OCI-LY3 (cell line): ENCODE results near the gene DPP10.

Experiments
- H2AFZ ChIP-seq: fragments of 200-600, 300-600 bp; shearing (Covaris generic); 2 replicates; pipeline ENCODE4 v1.6.0; 2014; ENCODE audit warnings: antibody characterized with exemption, low read depth, low read length
- H3K27ac ChIP-seq: fragments of 200-600, 300-600 bp; sonication (generic); 2 replicates; pipeline ENCODE4 v1.5.1; 2014; ENCODE audit warnings: mild to moderate bottlenecking, low read length, moderate library complexity, mixed read lengths
- H3K27me3 ChIP-seq: fragments of 200-600, 300-600 bp; sonication (generic); 2 replicates; pipeline ENCODE4 v1.6.1; 2014; ENCODE audit warnings: low read depth, low read length, mixed read lengths
- H3K36me3 ChIP-seq: fragments of 200-600, 300-600 bp; sonication (generic); replicated peaks from 2 replicates; pipeline ENCODE3; 2014; ENCODE audit warnings: low read depth, low read length, mixed read lengths
- H3K4me1 ChIP-seq: fragments of 300-600, 200-600 bp; sonication (generic); 2 replicates; pipeline ENCODE4 v1.6.1; 2014; ENCODE audit warnings: low read length, mixed read lengths
- H3K4me2 ChIP-seq: fragments of 200-600, 300-600 bp; sonication (generic); 2 replicates; pipeline ENCODE4 v1.6.1; 2014; ENCODE audit warnings: low read length, mixed read lengths
- H3K4me3 ChIP-seq: fragments of 300-600, 200-600 bp; sonication (generic); 2 replicates; pipeline ENCODE4 v1.5.1; 2014; ENCODE audit warnings: antibody characterized with exemption, mild to moderate bottlenecking, low read length, moderate library complexity
- H3K79me2 ChIP-seq: fragments of 300-600, 200-600 bp; shearing (Covaris generic); 2 replicates; pipeline ENCODE4 v1.6.1; 2014; ENCODE audit warnings: mild to moderate bottlenecking, low read length, mixed read lengths
- H3K9ac ChIP-seq: fragments of 300-600, 200-600 bp; shearing (Covaris generic); 2 replicates; pipeline ENCODE4 v1.6.0; 2014; ENCODE audit warnings: mild to moderate bottlenecking, low read length, moderate library complexity
- H3K9me3 ChIP-seq: fragments of 200-600, 300-600 bp; shearing (Covaris generic); 2 replicates; pipeline ENCODE4 v1.6.1; 2014; ENCODE audit warnings: low read length, mixed read lengths; ENCODE audit not compliant: insufficient read depth
- H4K20me1 ChIP-seq: fragments of 200-600, 300-600 bp; sonication (generic); 2 replicates; pipeline ENCODE4 v1.6.1; 2016; ENCODE audit warnings: low read length, mixed read lengths; ENCODE audit not compliant: insufficient read depth
- CTCF ChIP-seq: fragments of 200-600, 300-600 bp; sonication (generic); IDR thresholded peaks from 2 replicates; pipeline ENCODE4 v1.5.1; 2014; ENCODE audit warnings: antibody characterized with exemption, low read length, low read depth
- EZH2phosphoT487 ChIP-seq: fragments of 200-600 bp; shearing (Covaris generic); IDR thresholded peaks from 2 replicates; pipeline ENCODE4 v1.6.1; 2018; ENCODE audit warnings: antibody characterized with exemption, mixed run types, low read depth

Gene DPP10

GRCh38 chr2:115129536-115129935 lies 687.1 kb downstream of the DPP10 start:
- H3K79me2 ChIP-seq: no peaks in the 10 kb centered on the region
- H3K4me1 ChIP-seq: no peaks in the 10 kb centered on the region
- H3K9me3 ChIP-seq: no peaks in the 10 kb centered on the region
- H4K20me1 ChIP-seq: no peaks in the 10 kb centered on the region
- no peaks in the 10 kb centered on the region for H3K27me3 ChIP-seq
- H3K36me3 ChIP-seq: no peaks in the 10 kb centered on the region
- no peak overlapping the region for H3K27ac ChIP-seq
- H3K4me2 ChIP-seq: no peak overlapping the region
- H2AFZ ChIP-seq: no peak overlapping the region
- no peak for TF ChIP-seq CTCF
- no peak for TF ChIP-seq EZH2phosphoT487
- H3K9ac ChIP-seq: no peak overlapping the region
- no peak overlapping the region for H3K4me3 ChIP-seq

- Histone ChIP-seq H3K27ac (no peak overlapping the region), H3K9me3 (no peaks in the 10 kb centered on the region), H2AFZ (no peak overlapping the region), H4K20me1 (no peaks in the 10 kb centered on the region), H3K4me1 (no peaks in the 10 kb centered on the region), H3K4me3 (no peak overlapping the region), H3K9ac (no peak overlapping the region), H3K79me2 (no peaks in the 10 kb centered on the region), H3K27me3 (no peaks in the 10 kb centered on the region), H3K4me2 (no peak overlapping the region), H3K36me3 (no peaks in the 10 kb centered on the region)
- TF ChIP-seq CTCF (no peak), EZH2phosphoT487 (no peak)
Observed at GRCh38 chr2:115160531-115161080, 718.2 kb downstream of the DPP10 start.

GRCh38 chr2:115161081-115161770 lies 718.8 kb downstream of the DPP10 start:
- Histone ChIP-seq H3K27ac (no peak overlapping the region), H3K27me3 (no peaks in the 10 kb centered on the region), H3K4me3 (no peak overlapping the region), H3K79me2 (no peaks in the 10 kb centered on the region), H4K20me1 (no peaks in the 10 kb centered on the region), H3K36me3 (no peaks in the 10 kb centered on the region), H3K9me3 (no peaks in the 10 kb centered on the region), H3K4me2 (no peak overlapping the region), H2AFZ (no peak overlapping the region), H3K9ac (no peak overlapping the region), H3K4me1 (no peaks in the 10 kb centered on the region)
- TF ChIP-seq EZH2phosphoT487 (no peak), CTCF (no peak)

- no peak overlapping the region for H3K27ac ChIP-seq
- no peaks in the 10 kb centered on the region for H3K36me3 ChIP-seq
- H3K79me2 ChIP-seq: no peaks in the 10 kb centered on the region
- no peaks in the 10 kb centered on the region for H4K20me1 ChIP-seq
- H3K4me3 ChIP-seq: no peak overlapping the region
- H3K4me1 ChIP-seq: no peaks in the 10 kb centered on the region
- H3K9ac ChIP-seq: no peak overlapping the region
- H3K4me2 ChIP-seq: no peak overlapping the region
- H3K9me3 ChIP-seq: no peaks in the 10 kb centered on the region
- no peak overlapping the region for H2AFZ ChIP-seq
- H3K27me3 ChIP-seq: no peaks in the 10 kb centered on the region
- TF ChIP-seq EZH2phosphoT487 (no peak), CTCF (no peak)
Observed at GRCh38 chr2:115161771-115162493, 719.5 kb downstream of the DPP10 start.
